Neuronal stem cell (in vitro differentiated cells): ENCODE results near the gene RHBDL3. TPM values are rescaled to one million over a fixed set of nuclear protein-coding genes. Genes with fewer than 3 reads are reported as not detected.

ENCODE experiments used
- DNase-seq: peaks from one replicate; pipeline ENCODE4 v3.0.0-alpha.2; 2013; ENCODE audit warnings: low spot score
- H2AFZ ChIP-seq: one replicate; pipeline ENCODE4 v1.6.1; 2013; ENCODE audit warnings: mild to moderate bottlenecking, low read length, inconsistent platforms
- H2AK5ac ChIP-seq: 2 replicates; pipeline ENCODE4 v1.6.1; 2013; ENCODE audit warnings: low read depth, mild to moderate bottlenecking, inconsistent platforms, low read length, moderate library complexity, mixed read lengths
- H2BK120ac ChIP-seq: 2 replicates; pipeline ENCODE4 v1.6.1; 2013; ENCODE audit warnings: low read depth, mild to moderate bottlenecking, inconsistent platforms, low read length, moderate library complexity, mixed read lengths
- H2BK12ac ChIP-seq: one replicate; pipeline ENCODE4 v1.6.1; 2013; ENCODE audit warnings: low read length, inconsistent platforms
- H2BK15ac ChIP-seq: 2 replicates; pipeline ENCODE4 v1.6.1; 2013; ENCODE audit warnings: mild to moderate bottlenecking, low read length, inconsistent platforms, mixed read lengths
- H2BK5ac ChIP-seq: one replicate; pipeline ENCODE4 v1.6.1; 2013; ENCODE audit warnings: inconsistent platforms, mild to moderate bottlenecking, low read length, moderate library complexity
- H3K14ac ChIP-seq: one replicate; pipeline ENCODE4 v1.6.1; 2013; ENCODE audit warnings: low read length, inconsistent platforms
- H3K18ac ChIP-seq: 2 replicates; pipeline ENCODE4 v1.6.1; 2013; ENCODE audit warnings: low read length, inconsistent platforms
- H3K23ac ChIP-seq: 2 replicates; pipeline ENCODE4 v1.6.1; 2013; ENCODE audit warnings: low read depth, mild to moderate bottlenecking, mixed read lengths, low read length, inconsistent platforms; ENCODE audit not compliant: poor library complexity
- H3K27ac ChIP-seq: replicated peaks from 3 replicates; pipeline ENCODE4 v1.5.1; 2013; ENCODE audit warnings: low read length, inconsistent platforms
- H3K27me3 ChIP-seq, 3 experiments: 2 replicates each; pipeline ENCODE4 v1.6.1; 2013; ENCODE audit warnings: low read length in 3 of 3, mild to moderate bottlenecking in 2 of 3, inconsistent platforms in 1 of 3, low read depth in 1 of 3, mixed read lengths in 1 of 3, moderate library complexity in 1 of 3; ENCODE audit not compliant: control insufficient read depth in 3 of 3, insufficient read depth in 3 of 3
- H3K36me3 ChIP-seq, 2 donors: replicated peaks in 1 of 2; 2 replicates each; pipeline ENCODE4 v1.6.1; 2013; ENCODE audit warnings: low read length in 2 of 2; ENCODE audit not compliant: control insufficient read depth in 2 of 2, insufficient read depth in 2 of 2
- H3K4ac ChIP-seq: 2 replicates; pipeline ENCODE4 v1.6.1; 2013; ENCODE audit warnings: inconsistent platforms, mild to moderate bottlenecking, low read length, moderate library complexity
- H3K4me1 ChIP-seq, 2 donors: 1 replicate in 1 of 2; 2 replicates in 1 of 2; pipeline ENCODE4 v1.6.1; 2013; ENCODE audit warnings: low read length in 2 of 2, low read depth in 1 of 2; ENCODE audit not compliant: control insufficient read depth in 2 of 2, insufficient read depth in 1 of 2
- H3K4me2 ChIP-seq: one replicate; pipeline ENCODE4 v1.6.1; 2013; ENCODE audit warnings: mild to moderate bottlenecking, low read length, inconsistent platforms; ENCODE audit not compliant: insufficient read depth, poor library complexity, severe bottlenecking
- H3K4me3 ChIP-seq, 2 donors: 2 replicates each; pipeline ENCODE4 v1.5.1; 2013; ENCODE audit warnings: low read length in 2 of 2, mild to moderate bottlenecking in 2 of 2, inconsistent platforms in 1 of 2, moderate library complexity in 1 of 2
- H3K79me1 ChIP-seq: one replicate; pipeline ENCODE4 v1.6.1; 2013; ENCODE audit warnings: low read depth, mild to moderate bottlenecking, inconsistent platforms, low read length, moderate library complexity
- H3K9ac ChIP-seq: one replicate; pipeline ENCODE4 v1.6.1; 2013; ENCODE audit warnings: mild to moderate bottlenecking, low read depth, low read length, inconsistent platforms; ENCODE audit not compliant: poor library complexity
- H3K9me3 ChIP-seq, 2 donors: replicated peaks in 1 of 2; 2 replicates each; pipeline versions ENCODE3 to v1.6.1; 2013; ENCODE audit warnings: low read length in 2 of 2, mild to moderate bottlenecking in 2 of 2, inconsistent platforms in 1 of 2, low read depth in 1 of 2, mixed read lengths in 1 of 2, moderate library complexity in 1 of 2; ENCODE audit not compliant: control insufficient read depth in 2 of 2, insufficient read depth in 1 of 2
- H4K8ac ChIP-seq: one replicate; pipeline ENCODE4 v1.6.1; 2013; ENCODE audit warnings: low read depth, mild to moderate bottlenecking, inconsistent platforms, low read length, moderate library complexity
- H4K91ac ChIP-seq: one replicate; pipeline ENCODE4 v1.6.1; 2013; ENCODE audit warnings: low read length, low read depth, mild to moderate bottlenecking, inconsistent platforms; ENCODE audit not compliant: poor library complexity
- WGBS, 2 donors: extraction: QIAGEN DNeasy Blood & Tissue Kit; methylation state at CpG; one replicate each; pipeline ENCODE4 v1.1.7; 2013; ENCODE audit warnings: missing lambda C conversion rate in 2 of 2, mixed read lengths in 1 of 2; ENCODE audit not compliant: insufficient read length in 2 of 2, insufficient replicate concordance in 1 of 2; ENCODE audit errors: extremely low coverage in 2 of 2; 5-methylcytosine and 5-hydroxymethylcytosine counted together
- polyA plus RNA-seq, 2 experiments: library from polyadenylated mRNA; stranded (reverse); fragments of 200-250 nt; gene quantifications; one replicate each; pipeline ENCODE4 v1.2.3, GENCODE V29; 2013

RHBDL3 gene
- polyA plus RNA-seq (2013, experiment 1 of 2) = 0.82 TPM
- 0.83 TPM for polyA plus RNA-seq (2013, experiment 2 of 2)

DNA sequence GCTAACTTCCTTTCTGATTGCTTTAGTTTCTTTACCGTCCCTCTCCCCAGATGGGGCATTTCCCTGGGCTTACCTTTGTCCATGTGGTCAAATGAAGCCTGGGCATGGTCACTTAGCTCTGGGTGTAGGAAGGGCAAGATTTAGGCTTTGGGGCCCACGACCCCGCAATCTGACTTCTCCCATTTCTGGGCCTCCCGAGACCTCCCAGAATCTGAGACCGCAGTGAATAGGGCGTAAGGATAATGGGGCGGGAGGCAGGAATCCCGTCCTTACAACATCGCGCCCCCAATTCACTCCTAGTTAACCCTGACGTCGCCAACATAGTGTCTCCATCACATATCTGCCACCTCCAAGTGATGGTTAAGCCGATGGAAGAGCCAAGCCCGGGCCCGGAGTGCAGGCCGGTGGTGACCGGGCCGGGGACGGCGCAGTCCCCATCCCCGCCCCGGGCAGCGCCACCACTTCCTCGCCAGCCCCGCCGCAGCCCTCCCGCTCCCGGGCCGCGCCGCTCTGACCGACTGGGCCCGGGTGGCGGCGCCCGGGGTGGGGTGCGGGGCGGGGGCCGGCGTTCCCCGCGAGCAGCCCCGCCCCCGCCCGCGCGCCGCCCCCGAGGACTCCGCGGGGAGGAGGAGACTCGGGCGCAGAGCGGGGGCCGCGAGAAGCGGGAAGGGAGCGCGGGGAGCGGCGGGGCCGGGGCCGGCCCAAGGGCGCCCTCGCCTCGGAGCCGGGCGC is at the start of gene RHBDL3:
RHBDL3 (plus strand) TSS at position 641 of the 732 bp plus-strand sequence. CDS start 358 bp downstream, outside the sequence.
- no peak within 1 kb of the TSS for H2AK5ac ChIP-seq
- H2BK5ac ChIP-seq = no peak within 1 kb of the TSS
- no peak within 1 kb of the TSS for H3K4ac ChIP-seq

DNA sequence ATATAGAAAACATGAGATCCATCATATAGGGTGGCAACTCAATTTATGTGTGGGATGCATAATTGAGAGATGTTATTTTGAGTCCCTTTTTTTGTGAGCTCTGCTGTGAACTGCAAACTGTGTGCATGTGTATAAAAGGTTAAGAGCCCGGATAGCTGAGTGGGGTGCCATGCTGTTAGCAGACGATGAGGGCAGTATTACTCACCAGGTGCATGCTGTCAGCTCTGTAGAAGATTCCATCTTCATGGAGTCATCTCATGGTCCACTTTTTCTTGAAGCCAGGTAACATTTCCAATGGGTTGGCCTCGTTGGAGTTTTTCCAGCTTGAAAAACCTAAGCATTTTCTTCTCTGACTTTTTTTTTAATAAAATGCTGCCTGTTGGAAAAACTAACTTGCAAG is 43.0 kb upstream of the RHBDL3 start:
- no CpG with 5 or more reads among the region's 3 CpGs for WGBS, 2 donors
- Histone ChIP-seq H3K79me1 (no peaks in the 10 kb centered on the region), H3K4me2 (no peak overlapping the region), H3K9ac (no peak overlapping the region), H2AFZ (no peak overlapping the region), H3K14ac (no peak overlapping the region), H3K18ac (no peak overlapping the region), H2BK15ac (no peak overlapping the region), H3K27me3 (no peaks in the 10 kb centered on the region), H3K9me3 (no peaks in the 10 kb centered on the region), H2AK5ac (no peak overlapping the region), H3K4me1 (peaks cover 0 to under 1% of the 10 kb centered on the region in 2 donors), H3K4me3 (no peak overlapping the region), H4K8ac (no peak overlapping the region), H4K91ac (no peak overlapping the region), H3K4ac (no peak overlapping the region), H2BK12ac (no peak overlapping the region), H2BK120ac (no peak overlapping the region), H3K23ac (no peak overlapping the region), H2BK5ac (no peak overlapping the region), H3K27ac (no peak overlapping the region), H3K36me3 (peaks cover 0 to 14% of the 10 kb centered on the region in 2 donors)
- DNase-seq = no peak

More for the DNA sequence above, at the start of gene RHBDL3:
- no peak within 1 kb of the TSS for H2BK15ac ChIP-seq
- H4K91ac ChIP-seq = no peak within 1 kb of the TSS
- H3K27ac ChIP-seq = no peak within 1 kb of the TSS
- H2AFZ ChIP-seq = peak within 1 kb of the TSS; percentile 86
- no peak within 1 kb of the TSS for H2BK120ac ChIP-seq
- no peaks in the 10 kb centered on the region for H3K36me3 ChIP-seq
- peak within 1 kb of the TSS; percentile 82 for H3K9ac ChIP-seq
- H3K9me3 ChIP-seq = no peaks in the 10 kb centered on the region
- no CpG with 5 or more reads among the region's 68 CpGs for WGBS, 2 donors
- DNase-seq = no peak
- H3K4me2 ChIP-seq = peak within 1 kb of the TSS; percentile 98
- H3K4me1 ChIP-seq = peaks cover 13 to 14% of the 10 kb centered on the region in 2 donors
- H3K79me1 ChIP-seq = no peaks in the 10 kb centered on the region
- no peak within 1 kb of the TSS for H4K8ac ChIP-seq
- H3K18ac ChIP-seq = peak within 1 kb of the TSS; percentile 92
- no peak within 1 kb of the TSS for H2BK12ac ChIP-seq
- peaks cover 5 to 75% (median 47%) of the 10 kb centered on the region in 3 experiments for H3K27me3 ChIP-seq
- H3K14ac ChIP-seq = no peak within 1 kb of the TSS
- H3K23ac ChIP-seq = peak within 1 kb of the TSS; percentile 43
- H3K4me3 ChIP-seq = peak within 1 kb of the TSS; percentile 53 to 85

DNA sequence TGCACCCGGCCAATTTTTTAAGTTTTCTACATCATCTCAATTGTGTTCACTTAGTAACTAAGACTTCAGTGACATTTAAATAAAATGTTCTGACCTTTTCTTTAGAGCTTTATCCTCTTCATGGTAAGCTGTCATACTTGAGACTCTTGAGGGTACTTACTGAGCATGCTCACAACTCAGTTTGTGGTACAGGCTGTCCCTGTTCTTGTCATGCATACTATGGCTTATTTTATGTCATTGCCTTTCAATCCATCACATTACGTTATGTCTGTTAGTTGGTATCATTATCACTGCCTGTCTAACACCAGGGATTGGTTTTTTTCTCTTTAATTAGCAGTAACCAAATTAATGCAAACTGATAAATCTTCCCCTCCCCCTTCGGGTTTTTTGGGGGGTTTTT is 41.9 kb upstream of the RHBDL3 start:
- no peak overlapping the region for H2BK15ac ChIP-seq
- H2AK5ac ChIP-seq = no peak overlapping the region
- no peak overlapping the region for H2BK12ac ChIP-seq
- H3K27ac ChIP-seq = no peak overlapping the region
- H3K4me3 ChIP-seq = no peak overlapping the region
- H3K9ac ChIP-seq = no peak overlapping the region
- H2BK5ac ChIP-seq = no peak overlapping the region
- H2AFZ ChIP-seq = no peak overlapping the region
- WGBS, 2 donors = no CpG with 5 or more reads among the region's 3 CpGs
- peaks cover 0 to 14% of the 10 kb centered on the region in 2 donors for H3K36me3 ChIP-seq
- no peak overlapping the region for H4K91ac ChIP-seq
- H3K9me3 ChIP-seq = no peaks in the 10 kb centered on the region
- H3K4ac ChIP-seq = no peak overlapping the region
- peaks cover 4 to 6% of the 10 kb centered on the region in 2 donors for H3K4me1 ChIP-seq
- H3K27me3 ChIP-seq = no peaks in the 10 kb centered on the region
- no peak overlapping the region for H3K4me2 ChIP-seq
- no peaks in the 10 kb centered on the region for H3K79me1 ChIP-seq
- no peak overlapping the region for H2BK120ac ChIP-seq
- no peak overlapping the region for H3K14ac ChIP-seq
- H3K23ac ChIP-seq = no peak overlapping the region
- no peak overlapping the region for H3K18ac ChIP-seq
- no peak overlapping the region for H4K8ac ChIP-seq
- DNase-seq = no peak

DNA sequence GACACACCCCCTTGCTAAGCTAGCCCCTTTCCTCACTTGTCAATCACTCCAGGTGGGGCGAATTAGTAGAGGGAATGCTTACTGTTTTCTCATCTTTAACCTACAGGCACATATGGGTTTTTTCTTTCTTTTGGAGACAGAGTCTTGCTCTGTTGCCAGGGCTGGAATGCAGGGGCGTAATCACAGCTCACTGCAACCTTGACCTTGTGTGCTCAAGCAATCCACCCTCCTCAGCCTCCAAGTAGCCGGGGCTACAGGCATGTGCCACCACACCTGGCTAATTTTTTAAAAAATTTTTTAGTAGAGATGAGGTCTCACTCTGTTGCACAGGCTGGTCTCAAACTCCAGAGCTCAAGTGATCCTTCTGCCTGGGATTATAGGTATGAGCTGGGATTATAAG is 38.7 kb upstream of the RHBDL3 start:
- Histone ChIP-seq H2AFZ (no peak overlapping the region), H3K27me3 (no peaks in the 10 kb centered on the region), H3K18ac (no peak overlapping the region), H2BK5ac (no peak overlapping the region), H2BK12ac (no peak overlapping the region), H3K4ac (no peak overlapping the region), H3K9me3 (no peaks in the 10 kb centered on the region), H3K36me3 (peaks cover 0 to 14% of the 10 kb centered on the region in 2 donors), H3K9ac (no peak overlapping the region), H3K4me2 (no peak overlapping the region), H4K8ac (no peak overlapping the region), H3K4me1 (peaks cover 4 to 6% of the 10 kb centered on the region in 2 donors), H2BK15ac (no peak overlapping the region), H3K4me3 (no peak overlapping the region), H3K79me1 (no peaks in the 10 kb centered on the region), H3K27ac (no peak overlapping the region), H2AK5ac (no peak overlapping the region), H3K14ac (no peak overlapping the region), H4K91ac (no peak overlapping the region), H2BK120ac (no peak overlapping the region), H3K23ac (no peak overlapping the region)
- WGBS, 2 donors = no CpG with 5 or more reads among the region's 3 CpGs
- no peak for DNase-seq
